ENCODE measurements around the gene TFCP2L1.

- TF ChIP-seq PKNOX1 (IDR thresholded peaks at IDR 0.05) (no peak), BHLHE40 (IDR thresholded peaks at IDR 0.05; ENCODE audit: borderline replicate concordance) (no peak), SP1 (IDR thresholded peaks at IDR 0.05) (no peak), SUZ12 (IDR thresholded peaks at IDR 0.05) (no peak), FOXM1 (IDR thresholded peaks at IDR 0.05; ENCODE audit: borderline replicate concordance) (no peak), FOXA1 (IDR thresholded peaks at IDR 0.05) (no peak), ARNT (IDR thresholded peaks at IDR 0.05) (no peak), ZNF384 (IDR thresholded peaks at IDR 0.05) (no peak), ELF4 (IDR thresholded peaks at IDR 0.05) (no peak), FOXK2 (IDR thresholded peaks at IDR 0.05) (no peak), HDGF (IDR thresholded peaks at IDR 0.05; ENCODE audit: borderline replicate concordance) (no peak), NFRKB (IDR thresholded peaks at IDR 0.05) (no peak), TARDBP (IDR thresholded peaks at IDR 0.05) (no peak), L3MBTL2 (conservative IDR thresholded peaks at IDR 0.05) (no peak)
Measured at GRCh38 chr2:121253021-121253673, 31.9 kb downstream of the TFCP2L1 start.
